A549 (cell line): Measurements from ENCODE around the gene ZSCAN20.

Source experiments
- BHLHE40 ChIP-seq: IDR thresholded peaks from 2 replicates; pipeline ENCODE4 v1.6.1; 2012; ENCODE audit warnings: low read depth, low read length, inconsistent platforms
- CHD2 ChIP-seq: fragments of 150-350 bp; IDR thresholded peaks from 2 replicates; pipeline ENCODE4 v1.6.1; 2014; ENCODE audit warnings: low read length; ENCODE audit not compliant: partially characterized antibody
- CTCF ChIP-seq: fragments of >200 bp; sonication (Bioruptor Twin); formaldehyde crosslinking; IDR thresholded peaks from 3 replicates; pipeline ENCODE4 v1.5.1; 2016
- EP300 ChIP-seq, 2 experiments: fragments of >200 bp; sonication (Bioruptor Twin); formaldehyde crosslinking; IDR thresholded peaks; 2 replicates in 1 of 2; 3 replicates in 1 of 2; pipeline ENCODE4 v1.6.1; 2016 to 2017
- JUN ChIP-seq, 2 experiments: fragments of >200 bp; sonication (Bioruptor Twin); formaldehyde crosslinking; IDR thresholded peaks; 2 replicates in 1 of 2; 3 replicates in 1 of 2; pipeline ENCODE4 v1.6.1; 2016 to 2017
- NR3C1 ChIP-seq: fragments of >200 bp; sonication (Bioruptor Twin); formaldehyde crosslinking; IDR thresholded peaks from 3 replicates; pipeline ENCODE4 v1.6.1; 2017
- POLR2A ChIP-seq: IDR thresholded peaks from 2 replicates; pipeline ENCODE4 v1.6.1; 2012; ENCODE audit warnings: mild to moderate bottlenecking, low read length
- RAD21 ChIP-seq, 2 experiments: fragments of >200 bp in 1 of 2; sonication (Bioruptor Twin) in 1 of 2; formaldehyde crosslinking in 1 of 2; IDR thresholded peaks in 1 of 2; conservative IDR thresholded peaks in 1 of 2; 2 replicates in 1 of 2; 3 replicates in 1 of 2; pipeline ENCODE4 v1.6.1; 2012 to 2018; ENCODE audit warnings: inconsistent platforms in 1 of 2

GRCh38 chr1:33434363-33434750 is 38.1 kb upstream of the ZSCAN20 start:
- TF ChIP-seq CTCF (no peak), POLR2A (no peak), EP300 (IDR thresholded peaks at IDR 0.05) (no peak), JUN (IDR thresholded peaks at IDR 0.05) (no peak), RAD21 (conservative IDR thresholded peaks at IDR 0.05 in 1 of 2, IDR thresholded peaks at IDR 0.05 in 1 of 2) (no peak), NR3C1 (no peak), CHD2 (no peak), BHLHE40 (no peak)
